ENCODE results near the gene ADAMTSL3.

The ADAMTSL3 gene

DNA sequence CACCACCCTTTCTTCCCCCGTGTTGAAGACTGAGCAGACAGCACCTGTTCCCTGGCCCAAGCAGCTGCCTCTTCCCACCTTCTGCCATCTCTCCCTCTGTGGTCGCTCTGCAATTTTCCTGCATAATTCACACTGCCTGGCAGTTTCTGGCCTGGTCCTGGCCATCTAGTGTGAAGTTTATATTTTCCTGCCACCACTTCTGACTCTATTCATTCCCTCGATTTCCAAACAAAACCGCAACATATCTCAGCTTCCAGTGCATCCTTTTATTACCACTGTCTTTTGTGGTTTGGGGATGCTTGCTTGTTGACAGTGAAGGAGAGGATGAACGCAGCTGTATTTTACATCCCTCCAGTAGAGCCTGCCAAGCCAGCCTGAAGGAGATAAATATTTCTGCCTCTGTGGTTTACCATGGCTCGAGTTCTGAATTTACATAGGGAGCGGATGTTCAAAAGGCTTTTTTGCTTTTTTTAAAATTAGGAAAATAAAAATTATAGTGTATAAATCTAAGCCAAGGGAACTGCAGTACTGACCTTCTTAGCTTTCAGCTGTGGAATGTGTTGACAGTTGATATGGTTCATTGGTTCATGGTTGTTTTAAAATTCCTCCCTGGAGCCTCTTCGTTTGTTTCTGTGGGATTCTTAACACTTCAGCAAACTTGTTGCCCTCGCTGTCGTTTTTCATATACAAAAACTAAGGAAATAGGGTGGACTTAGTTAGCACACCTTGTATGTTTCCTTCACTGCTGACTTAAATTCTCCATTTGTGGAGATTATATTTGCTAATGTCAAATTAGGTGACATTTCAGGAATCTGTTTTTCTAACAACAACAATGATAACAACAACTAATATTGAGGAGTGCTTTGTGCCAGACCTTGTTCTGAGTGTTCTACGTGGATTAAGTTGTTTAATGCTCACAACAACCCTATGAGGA, 250.5 kb downstream of the ADAMTSL3 start:
- H3K27ac ChIP-seq, result no peak overlapping the region
- TF ChIP-seq, protein P1, sequence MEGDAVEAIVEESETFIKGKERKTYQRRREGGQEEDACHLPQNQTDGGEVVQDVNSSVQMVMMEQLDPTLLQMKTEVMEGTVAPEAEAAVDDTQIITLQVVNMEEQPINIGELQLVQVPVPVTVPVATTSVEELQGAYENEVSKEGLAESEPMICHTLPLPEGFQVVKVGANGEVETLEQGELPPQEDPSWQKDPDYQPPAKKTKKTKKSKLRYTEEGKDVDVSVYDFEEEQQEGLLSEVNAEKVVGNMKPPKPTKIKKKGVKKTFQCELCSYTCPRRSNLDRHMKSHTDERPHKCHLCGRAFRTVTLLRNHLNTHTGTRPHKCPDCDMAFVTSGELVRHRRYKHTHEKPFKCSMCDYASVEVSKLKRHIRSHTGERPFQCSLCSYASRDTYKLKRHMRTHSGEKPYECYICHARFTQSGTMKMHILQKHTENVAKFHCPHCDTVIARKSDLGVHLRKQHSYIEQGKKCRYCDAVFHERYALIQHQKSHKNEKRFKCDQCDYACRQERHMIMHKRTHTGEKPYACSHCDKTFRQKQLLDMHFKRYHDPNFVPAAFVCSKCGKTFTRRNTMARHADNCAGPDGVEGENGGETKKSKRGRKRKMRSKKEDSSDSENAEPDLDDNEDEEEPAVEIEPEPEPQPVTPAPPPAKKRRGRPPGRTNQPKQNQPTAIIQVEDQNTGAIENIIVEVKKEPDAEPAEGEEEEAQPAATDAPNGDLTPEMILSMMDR (conservative IDR thresholded peaks at IDR 0.05), result no peak
- no peak for TF ChIP-seq ZFX (IDR thresholded peaks at IDR 0.05)

DNA sequence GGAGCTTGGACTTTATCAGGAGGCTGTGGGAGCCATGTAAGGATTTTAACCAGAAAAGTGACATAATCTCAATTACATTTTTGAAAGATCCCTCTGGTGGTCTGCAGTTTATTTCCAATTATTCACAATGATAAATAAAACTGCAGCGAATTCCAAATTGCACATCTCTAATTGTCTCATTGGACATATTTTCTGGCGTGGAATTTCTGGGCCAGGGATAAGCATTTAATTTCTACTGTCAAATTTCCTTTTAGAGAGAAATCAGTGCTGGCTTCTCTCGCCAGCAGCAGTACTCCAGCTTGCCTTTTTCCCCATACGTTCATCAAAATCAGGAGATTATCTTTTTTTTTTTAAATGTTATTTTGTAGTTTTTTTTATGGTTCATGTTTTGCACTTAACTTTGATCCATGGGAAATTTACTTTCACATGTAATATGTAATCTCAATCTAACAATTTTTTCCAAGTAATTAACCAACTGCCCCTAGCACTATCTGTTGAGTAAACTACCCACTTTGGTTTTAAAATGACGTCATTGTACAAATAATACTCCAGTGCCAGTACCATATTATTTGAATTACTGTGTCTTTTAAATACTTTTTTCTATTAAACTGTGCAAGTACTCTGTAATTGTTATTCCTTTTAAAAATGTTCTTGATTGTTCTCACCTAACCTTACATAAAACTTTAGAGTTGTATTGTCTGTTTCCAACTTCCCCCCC, 251.8 kb downstream of the ADAMTSL3 start:
- no peak for TF ChIP-seq ZFX (IDR thresholded peaks at IDR 0.05)
- TF ChIP-seq, protein P1 (conservative IDR thresholded peaks at IDR 0.05), result no peak
- H3K27ac ChIP-seq, result no peak overlapping the region

DNA sequence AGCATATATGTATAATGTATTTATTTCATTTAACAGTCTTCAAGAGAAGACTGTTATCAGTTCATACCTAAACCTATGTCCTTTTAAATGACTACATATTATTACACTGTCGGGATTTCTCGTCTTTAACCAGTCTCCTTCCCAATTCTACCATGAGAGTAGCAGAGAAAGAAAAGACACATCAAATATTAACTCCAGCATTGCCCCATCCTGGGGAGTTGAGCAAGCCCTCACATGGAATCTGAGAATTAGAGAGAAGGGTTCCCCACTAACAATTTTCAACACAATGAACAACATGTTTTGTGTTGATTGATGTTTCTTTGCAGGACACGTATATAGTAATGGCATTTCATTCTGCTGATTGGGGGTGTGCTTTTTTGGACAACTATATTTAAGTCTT, 257.4 kb downstream of the ADAMTSL3 start:
- no peak overlapping the region for H3K27ac ChIP-seq
- TF ChIP-seq, protein P1 (conservative IDR thresholded peaks at IDR 0.05), result no peak
- no peak for TF ChIP-seq ZFX (IDR thresholded peaks at IDR 0.05)

DNA sequence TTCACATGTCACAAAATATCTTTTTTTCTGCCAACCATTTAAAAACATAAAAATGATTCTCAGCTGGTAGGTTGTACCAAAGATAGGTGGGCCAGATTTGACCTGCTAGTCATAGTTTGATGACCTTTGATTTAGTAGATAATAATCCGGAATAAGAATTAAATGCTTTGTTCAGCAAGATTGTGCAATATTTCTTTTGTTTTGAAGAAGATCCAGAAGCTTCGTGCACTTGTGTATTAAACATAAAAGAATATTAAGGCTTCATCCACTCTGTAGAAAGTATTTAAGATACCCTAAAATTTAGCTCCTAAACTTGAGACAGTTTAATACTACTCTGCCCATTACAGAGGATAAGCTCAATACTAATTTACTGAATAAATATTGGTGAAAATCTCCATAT, 258.4 kb downstream of the ADAMTSL3 start:
- TF ChIP-seq ZFX (IDR thresholded peaks at IDR 0.05), result no peak
- TF ChIP-seq, protein P1 (conservative IDR thresholded peaks at IDR 0.05), result no peak

DNA sequence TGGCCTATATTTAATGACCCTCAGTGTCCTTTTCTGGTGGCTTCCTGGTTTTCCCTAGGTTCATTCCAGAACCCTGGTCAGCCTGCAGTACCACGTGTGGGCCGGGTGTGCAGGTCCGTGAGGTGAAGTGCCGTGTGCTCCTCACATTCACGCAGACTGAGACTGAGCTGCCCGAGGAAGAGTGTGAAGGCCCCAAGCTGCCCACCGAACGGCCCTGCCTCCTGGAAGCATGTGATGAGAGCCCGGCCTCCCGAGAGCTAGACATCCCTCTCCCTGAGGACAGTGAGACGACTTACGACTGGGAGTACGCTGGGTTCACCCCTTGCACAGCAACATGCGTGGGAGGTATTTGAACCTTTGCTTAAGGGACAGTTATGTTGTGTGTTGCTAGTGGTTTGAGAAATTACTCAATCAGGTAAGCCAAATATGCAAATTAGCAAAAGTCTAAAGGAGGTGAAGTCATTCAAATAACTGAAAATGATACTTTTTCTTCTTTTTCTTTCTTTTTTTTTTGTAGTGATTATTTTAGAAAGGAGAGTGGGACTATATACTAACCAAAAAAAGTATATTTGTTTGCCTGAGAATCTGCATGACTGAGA, 259.2 kb downstream of the ADAMTSL3 start:
- no peak overlapping the region for H3K27ac ChIP-seq
- TF ChIP-seq, protein P1 (conservative IDR thresholded peaks at IDR 0.05), result no peak
- no peak for TF ChIP-seq ZFX (IDR thresholded peaks at IDR 0.05)

More for the DNA sequence above, 258.4 kb downstream of the ADAMTSL3 start:
- no peak overlapping the region for H3K27ac ChIP-seq

DNA sequence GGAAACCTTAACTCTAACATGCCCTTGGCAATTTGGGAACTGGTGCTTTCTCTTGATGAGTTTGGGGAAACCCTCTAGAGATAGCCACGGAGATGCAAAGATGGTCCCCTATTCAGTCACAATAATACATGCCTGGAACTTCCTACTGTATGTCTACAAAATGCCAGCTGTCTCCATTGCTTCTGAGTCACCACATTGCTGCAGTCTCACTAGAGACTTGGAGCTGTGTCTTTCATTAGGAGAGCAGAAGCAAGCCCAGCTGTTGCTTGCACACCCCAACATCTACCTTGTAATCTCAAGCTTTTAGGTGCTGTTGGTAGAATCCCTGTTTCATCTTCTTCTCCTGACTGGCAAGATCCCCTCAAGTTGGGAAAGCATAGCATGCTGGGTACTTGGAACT, 261.0 kb downstream of the ADAMTSL3 start:
- H3K27ac ChIP-seq, result no peak overlapping the region
- TF ChIP-seq ZFX (IDR thresholded peaks at IDR 0.05), result no peak
- TF ChIP-seq, protein P1 (conservative IDR thresholded peaks at IDR 0.05), result no peak

Measured in C4-2B (cell line).